Subcutaneous adipose tissue (tissue), 4 donors: ENCODE results near the gene SPTBN1. TPM values are rescaled to one million over a fixed set of nuclear protein-coding genes. Genes with fewer than 3 reads are reported as not detected.

Experiments used
- CTCF ChIP-seq: fragments of 450-650 bp; IDR thresholded peaks from one replicate; pipeline ENCODE4 v1.5.1; 2016; ENCODE audit warnings: low read depth, mild to moderate bottlenecking, control low read depth, antibody characterized with exemption, moderate library complexity
- total RNA-seq, 4 donors: library from RNA; depleted of rRNA; stranded (reverse); fragments of >200 nt; gene quantifications; one replicate each; pipeline ENCODE4 v1.1.0, GENCODE V29; 2016

SPTBN1 gene
- total RNA-seq, 4 donors from 2014 or later = 655 to 1,523 (median 889) TPM

GRCh38 chr2:54708584-54709335 is 252.6 kb downstream of the SPTBN1 start:
- no peak for TF ChIP-seq CTCF

- no peak for TF ChIP-seq CTCF
Observed at GRCh38 chr2:54709336-54709809, 253.2 kb downstream of the SPTBN1 start.

- no peak for TF ChIP-seq CTCF
Observed at GRCh38 chr2:54710216-54710615, 254.1 kb downstream of the SPTBN1 start.

GRCh38 chr2:54712516-54712915 is 256.4 kb downstream of the SPTBN1 start:
- no peak for TF ChIP-seq CTCF

DNA sequence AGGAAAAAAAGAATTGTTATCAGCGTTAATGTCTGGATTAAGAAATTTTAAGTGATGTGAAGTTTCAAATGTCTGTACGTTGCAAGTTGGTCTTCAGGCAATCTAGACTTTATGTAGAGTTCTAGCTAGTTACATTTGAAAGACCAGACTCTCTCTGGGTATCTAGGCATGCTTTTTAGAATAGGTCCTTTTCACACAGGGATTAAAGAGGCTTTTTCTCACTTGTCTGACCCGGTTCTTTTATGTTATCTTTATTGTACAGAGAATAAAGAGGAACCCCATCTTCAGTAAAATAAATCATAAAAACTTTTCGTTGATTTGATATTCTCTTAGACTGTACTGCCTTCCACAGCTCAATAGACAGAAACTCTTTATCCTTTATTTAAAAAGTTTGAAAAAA is 258.9 kb downstream of the SPTBN1 start:
- no peak for TF ChIP-seq CTCF

- TF ChIP-seq CTCF = no peak
Observed at GRCh38 chr2:54716375-54716774, 260.2 kb downstream of the SPTBN1 start.

DNA sequence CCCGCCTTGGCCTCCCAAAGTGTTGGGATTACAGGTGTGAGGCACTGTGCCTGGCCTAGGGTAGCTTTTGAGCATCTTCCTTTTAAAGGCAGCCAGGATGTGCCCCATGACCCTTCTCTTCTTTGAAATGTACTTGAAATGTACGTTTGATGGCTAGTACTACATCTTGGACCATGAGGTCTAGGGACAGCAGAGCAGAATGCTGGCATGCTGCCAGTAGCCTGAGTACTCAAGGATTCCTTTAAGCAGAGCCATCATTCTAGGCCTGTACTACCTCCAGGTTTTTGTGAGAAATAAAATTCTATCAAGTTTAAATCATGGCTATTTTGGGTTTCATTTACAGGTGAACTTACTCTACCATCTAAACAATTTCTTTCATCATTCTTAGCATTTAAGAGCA is 264.4 kb downstream of the SPTBN1 start:
- TF ChIP-seq CTCF = no peak

Other genes starting within 250 kb of the SPTBN1 start
- under 1 TPM in 1 of 4 donors, not detected in 3; 0.22 TPM for gene TSPYL6, start 200.1 kb upstream of the SPTBN1 start, total RNA-seq